GM23338 (cell line): ENCODE results near the gene LIN54. TPM values are rescaled to one million over a fixed set of nuclear protein-coding genes. Genes with fewer than 3 reads are reported as not detected.

ENCODE experiments used
- ATAC-seq: fragments of 200-7000 bp; cut with Tn5 transposase; 3 replicates; pipeline ENCODE4 v1.9.1; 2020
- DNase-seq: peaks from one replicate; pipeline ENCODE4 v3.0.0-alpha.2; 2015; ENCODE audit warnings: low spot score
- H2AFZ ChIP-seq: fragments of 200-600 bp; sonication (generic); 2 replicates; pipeline ENCODE4 v1.8.0; 2016; ENCODE audit warnings: antibody characterized with exemption, mild to moderate bottlenecking, moderate library complexity
- H3F3A ChIP-seq: fragments of 200-600 bp; sonication (generic); replicated peaks from 2 replicates; pipeline ENCODE4 v1.8.0; 2017; ENCODE audit warnings: antibody characterized with exemption, mixed run types, low read depth
- H3K27ac ChIP-seq: fragments of 200-600 bp; sonication (generic); 2 replicates; pipeline ENCODE4 v1.6.1; 2016; ENCODE audit warnings: low read depth
- H3K27me3 ChIP-seq: fragments of 200-600 bp; sonication (generic); 2 replicates; pipeline ENCODE4 v1.8.0; 2016; ENCODE audit warnings: mild to moderate bottlenecking, mixed run types, moderate library complexity; ENCODE audit not compliant: insufficient read depth
- H3K36me3 ChIP-seq: fragments of 200-600 bp; sonication (generic); 2 replicates; pipeline ENCODE4 v1.8.0; 2016; ENCODE audit warnings: mild to moderate bottlenecking; ENCODE audit not compliant: insufficient read depth
- H3K4me1 ChIP-seq: fragments of 200-600 bp; sonication (generic); 2 replicates; pipeline ENCODE4 v1.8.0; 2016; ENCODE audit warnings: mild to moderate bottlenecking, moderate library complexity; ENCODE audit not compliant: insufficient read depth
- H3K4me2 ChIP-seq: fragments of 200-600 bp; sonication (generic); 2 replicates; pipeline ENCODE4 v1.7.1; 2017; ENCODE audit warnings: mixed run types
- H3K4me3 ChIP-seq: fragments of 200-600 bp; sonication (generic); 2 replicates; pipeline ENCODE4 v1.6.1; 2016; ENCODE audit warnings: mixed run types
- H3K79me2 ChIP-seq: fragments of 200-600 bp; sonication (generic); replicated peaks from 2 replicates; pipeline ENCODE4 v1.8.0; 2017; ENCODE audit warnings: mild to moderate bottlenecking; ENCODE audit not compliant: insufficient read depth
- H3K9me2 ChIP-seq: fragments of 200-600 bp; sonication (generic); 2 replicates; pipeline ENCODE4 v1.8.0; 2017; ENCODE audit not compliant: insufficient read depth
- H4K20me1 ChIP-seq: fragments of 200-600 bp; sonication (generic); replicated peaks from 2 replicates; pipeline ENCODE4 v1.8.0; 2017; ENCODE audit warnings: mild to moderate bottlenecking; ENCODE audit not compliant: insufficient read depth
- H3K27ac Mint-ChIP-seq: 2 replicates; pipeline ENCODE4 v1.8.0; 2020; ENCODE audit warnings: inconsistent platforms, mild to moderate bottlenecking, moderate library complexity, mixed read lengths
- H3K27me3 Mint-ChIP-seq: 3 replicates; pipeline ENCODE4 v1.8.0; 2022; ENCODE audit warnings: low read depth, mild to moderate bottlenecking, moderate library complexity, mixed read lengths, inconsistent platforms; ENCODE audit not compliant: insufficient read depth, poor library complexity
- H3K36me3 Mint-ChIP-seq: 3 replicates; pipeline ENCODE4 v1.8.0; 2021; ENCODE audit warnings: low read depth, mild to moderate bottlenecking, inconsistent platforms, moderate library complexity, mixed read lengths
- H3K4me1 Mint-ChIP-seq: 3 replicates; pipeline ENCODE4 v1.8.0; 2020; ENCODE audit warnings: mild to moderate bottlenecking, inconsistent platforms, mixed read lengths
- H3K4me3 Mint-ChIP-seq: 3 replicates; pipeline ENCODE4 v1.8.0; 2021; ENCODE audit warnings: moderate library complexity, mild to moderate bottlenecking, inconsistent platforms, mixed read lengths
- H3K9me3 Mint-ChIP-seq: 3 replicates; pipeline ENCODE4 v1.8.0; 2020; ENCODE audit warnings: moderate library complexity, mild to moderate bottlenecking, inconsistent platforms, mixed read lengths
- CREB1 ChIP-seq: fragments of 250-450 bp; sonication (Bioruptor Pico); IDR thresholded peaks from 2 replicates; pipeline ENCODE4 v1.5.0; 2020; ENCODE audit warnings: low read depth, mild to moderate bottlenecking, moderate library complexity
- EZH2 ChIP-seq: fragments of 200-600 bp; sonication (generic); IDR thresholded peaks from one replicate; pipeline ENCODE4 v1.8.0; 2017; ENCODE audit warnings: antibody characterized with exemption, mild to moderate bottlenecking, low read depth; ENCODE audit not compliant: unreplicated experiment
- EZH2phosphoT487 ChIP-seq: fragments of 200-600 bp; sonication (generic); IDR thresholded peaks from one replicate; pipeline ENCODE4 v1.8.1; 2018; ENCODE audit warnings: antibody characterized with exemption; ENCODE audit not compliant: unreplicated experiment
- JUNB ChIP-seq: IDR thresholded peaks from one replicate; pipeline ENCODE4 v1.6.1; 2016; ENCODE audit warnings: antibody characterized with exemption; ENCODE audit not compliant: unreplicated experiment
- NANOG ChIP-seq: IDR thresholded peaks from 2 replicates; pipeline ENCODE4 v1.6.1; 2016; ENCODE audit warnings: antibody characterized with exemption, borderline replicate concordance
- ZNF331 ChIP-seq: fragments of 250-450 bp; sonication (Bioruptor Pico); IDR thresholded peaks from 2 replicates; pipeline ENCODE4 v1.5.0; 2020; ENCODE audit warnings: low read depth, mild to moderate bottlenecking, moderate library complexity
- ZNF462 ChIP-seq: fragments of 250-450 bp; sonication (Bioruptor Pico); IDR thresholded peaks from 2 replicates; pipeline ENCODE4 v1.5.0; 2020; ENCODE audit warnings: mild to moderate bottlenecking, moderate library complexity
- polyA plus RNA-seq: library from polyadenylated mRNA; unstranded; fragments of >200 nt; fragmentation: Nextera tagmentation; extraction: Ambion mirVana; gene quantifications from 2 replicates; pipeline ENCODE4 v1.2.1, GENCODE V29; 2016
- total RNA-seq: library from RNA; depleted of rRNA; stranded (reverse); fragments of >200 nt; shearing (Covaris generic); gene quantifications from 2 replicates; pipeline ENCODE4 v1.2.3, GENCODE V29; 2014
- TF ChIP-seq, protein P1 (sequence below): IDR thresholded peaks from 2 replicates; pipeline ENCODE4 v1.6.1; 2016; ENCODE audit warnings: antibody characterized with exemption
- TF ChIP-seq, protein P2 (sequence below), 2 experiments: fragments of 200-600 bp in 1 of 2; sonication (generic) in 1 of 2; conservative IDR thresholded peaks; 2 replicates each; pipeline versions ENCODE4 v1.5.1 to v1.6.1; 2016 to 2017; ENCODE audit warnings: antibody characterized with exemption in 2 of 2, low read depth in 2 of 2, mild to moderate bottlenecking in 2 of 2, moderate library complexity in 1 of 2

LIN54 gene
- total and polyA plus RNA-seq, 2 experiments from 2014 or later, result 4.0 to 11.2 TPM

GRCh38 chr4:82890528-82890900 is 120.1 kb downstream of the LIN54 start:
- no peaks in the 10 kb centered on the region for H3K9me3 Mint-ChIP-seq
- Histone ChIP-seq H4K20me1 (peaks cover 26% of the 10 kb centered on the region), H3K4me3 (peak overlapping the region; percentile 93), H3K9me2 (no peaks in the 10 kb centered on the region), H3K4me1 (peaks cover 16% of the 10 kb centered on the region), H3F3A (peaks cover 15% of the 10 kb centered on the region; the same call in 1 of the 2 replicates), H3K27ac (peak overlapping the region; percentile 95), H3K4me2 (peak overlapping the region; percentile 92), H2AFZ (peak overlapping the region; percentile 92), H3K27me3 (no peaks in the 10 kb centered on the region), H3K36me3 (peaks cover 24% of the 10 kb centered on the region; the same call in 1 of the 2 replicates), H3K79me2 (peaks cover 71% of the 10 kb centered on the region)
- no peak for TF ChIP-seq EZH2
- TF ChIP-seq, protein P1, sequence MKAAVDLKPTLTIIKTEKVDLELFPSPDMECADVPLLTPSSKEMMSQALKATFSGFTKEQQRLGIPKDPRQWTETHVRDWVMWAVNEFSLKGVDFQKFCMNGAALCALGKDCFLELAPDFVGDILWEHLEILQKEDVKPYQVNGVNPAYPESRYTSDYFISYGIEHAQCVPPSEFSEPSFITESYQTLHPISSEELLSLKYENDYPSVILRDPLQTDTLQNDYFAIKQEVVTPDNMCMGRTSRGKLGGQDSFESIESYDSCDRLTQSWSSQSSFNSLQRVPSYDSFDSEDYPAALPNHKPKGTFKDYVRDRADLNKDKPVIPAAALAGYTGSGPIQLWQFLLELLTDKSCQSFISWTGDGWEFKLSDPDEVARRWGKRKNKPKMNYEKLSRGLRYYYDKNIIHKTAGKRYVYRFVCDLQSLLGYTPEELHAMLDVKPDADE, result no peak
- TF ChIP-seq NANOG, result no peak
- no peak for TF ChIP-seq CREB1 (CRISPR knock-in tag)
- TF ChIP-seq EZH2phosphoT487, result no peak
- no peak for TF ChIP-seq JUNB
- no peak for TF ChIP-seq ZNF331
- peak overlapping the region; percentile 90 for H3K4me3 Mint-ChIP-seq
- H3K27ac Mint-ChIP-seq, result peak overlapping the region; percentile 98
- H3K4me1 Mint-ChIP-seq, result peaks cover 9% of the 10 kb centered on the region; the same call in 2 of the 3 replicates
- H3K27me3 Mint-ChIP-seq, result no peaks in the 10 kb centered on the region
- peaks cover 30% of the 10 kb centered on the region for H3K36me3 Mint-ChIP-seq
- ATAC-seq (no peak), DNase-seq (no peak)

GRCh38 chr4:82889287-82889686 is 121.3 kb downstream of the LIN54 start:
- no peak overlapping the region for H3K27ac Mint-ChIP-seq
- TF ChIP-seq, protein P2, sequence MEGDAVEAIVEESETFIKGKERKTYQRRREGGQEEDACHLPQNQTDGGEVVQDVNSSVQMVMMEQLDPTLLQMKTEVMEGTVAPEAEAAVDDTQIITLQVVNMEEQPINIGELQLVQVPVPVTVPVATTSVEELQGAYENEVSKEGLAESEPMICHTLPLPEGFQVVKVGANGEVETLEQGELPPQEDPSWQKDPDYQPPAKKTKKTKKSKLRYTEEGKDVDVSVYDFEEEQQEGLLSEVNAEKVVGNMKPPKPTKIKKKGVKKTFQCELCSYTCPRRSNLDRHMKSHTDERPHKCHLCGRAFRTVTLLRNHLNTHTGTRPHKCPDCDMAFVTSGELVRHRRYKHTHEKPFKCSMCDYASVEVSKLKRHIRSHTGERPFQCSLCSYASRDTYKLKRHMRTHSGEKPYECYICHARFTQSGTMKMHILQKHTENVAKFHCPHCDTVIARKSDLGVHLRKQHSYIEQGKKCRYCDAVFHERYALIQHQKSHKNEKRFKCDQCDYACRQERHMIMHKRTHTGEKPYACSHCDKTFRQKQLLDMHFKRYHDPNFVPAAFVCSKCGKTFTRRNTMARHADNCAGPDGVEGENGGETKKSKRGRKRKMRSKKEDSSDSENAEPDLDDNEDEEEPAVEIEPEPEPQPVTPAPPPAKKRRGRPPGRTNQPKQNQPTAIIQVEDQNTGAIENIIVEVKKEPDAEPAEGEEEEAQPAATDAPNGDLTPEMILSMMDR (conservative IDR thresholded peaks at IDR 0.05; ENCODE audit: low read depth in 2 of 2), result no peak
- TF ChIP-seq JUNB (no peak), EZH2phosphoT487 (no peak), ZNF462 (CRISPR knock-in tag) (no peak)

More at GRCh38 chr4:82889287-82889686, 121.3 kb downstream of the LIN54 start:
- peaks cover 16% of the 10 kb centered on the region for H3K4me1 ChIP-seq
- peaks cover 9% of the 10 kb centered on the region; the same call in 1 of the 2 replicates for H3F3A ChIP-seq
- H3K4me2 ChIP-seq, result peak overlapping the region; percentile 92
- no peak overlapping the region for H2AFZ ChIP-seq
- peaks cover 71% of the 10 kb centered on the region for H3K79me2 ChIP-seq
- no peaks in the 10 kb centered on the region for H3K9me2 ChIP-seq
- H3K27me3 ChIP-seq, result no peaks in the 10 kb centered on the region
- no peak overlapping the region for H3K27ac ChIP-seq
- H4K20me1 ChIP-seq, result peaks cover 25% of the 10 kb centered on the region
- peak overlapping the region; percentile 93 for H3K4me3 ChIP-seq
- H3K27me3 Mint-ChIP-seq, result no peaks in the 10 kb centered on the region
- peaks cover 12% of the 10 kb centered on the region; the same call in 1 of the 2 replicates for H3K36me3 ChIP-seq
- H3K9me3 Mint-ChIP-seq, result no peaks in the 10 kb centered on the region
- DNase-seq (no peak), ATAC-seq (no peak)
- peaks cover 9% of the 10 kb centered on the region; the same call in 2 of the 3 replicates for H3K4me1 Mint-ChIP-seq
- peak overlapping the region; percentile 90 for H3K4me3 Mint-ChIP-seq
- peaks cover 18% of the 10 kb centered on the region for H3K36me3 Mint-ChIP-seq
